A549 (cell line): Measurements from ENCODE around the gene SLC10A1. TPM values are rescaled to one million over a fixed set of nuclear protein-coding genes. Genes with fewer than 3 reads are reported as not detected.

Experiments
- ATAC-seq, 2 experiments: fragments of 200-7000 bp in 1 of 2; fragments of >200 bp in 1 of 2; cut with Nextera tagmentation in 1 of 2; cut with Tn5 transposase in 1 of 2; 3 replicates each; pipeline versions ENCODE4 v1.8.0 to v1.9.1; 2018 to 2020; ENCODE audit warnings: mild to moderate bottlenecking in 1 of 2, moderate library complexity in 1 of 2
- CTCF ChIA-PET: fragments of 300-600 bp; sonication (Branson Sonifier 250); formaldehyde crosslinking; extraction: SDS; loops from one replicate; lab custom pipeline; 2021; ENCODE audit warnings: antibody characterized with exemption, inconsistent platforms; lab: Yijun Ruan, JAX
- POLR2A ChIA-PET: fragments of 350-600 bp; formaldehyde crosslinking; extraction: SDS; loops from one replicate; lab custom pipeline; 2021; ENCODE audit warnings: antibody characterized with exemption, inconsistent platforms; lab: Yijun Ruan, JAX
- DNase-seq, 2 experiments: peaks; one replicate each; pipeline versions ENCODE4 v3.0.0 to v3.0.0-alpha.2; 2011 to 2016; ENCODE audit warnings: low read depth in 1 of 2, low spot score in 1 of 2
- FAIRE-seq: peaks from 2 replicates; lab custom pipeline; 2011; peaks lifted over from hg19 to GRCh38; lab: Jason Lieb, UNC
- H3K27ac ChIP-seq, 2 experiments: fragments of >200 bp; sonication (Bioruptor Twin); formaldehyde crosslinking; 3 replicates each; pipeline ENCODE4 v1.5.1; 2016 to 2017
- H3K4me1 ChIP-seq: fragments of >200 bp; sonication (Bioruptor Twin); formaldehyde crosslinking; 3 replicates; pipeline ENCODE4 v1.6.1; 2016
- H3K4me2 ChIP-seq: fragments of >200 bp; sonication (Bioruptor Twin); formaldehyde crosslinking; 3 replicates; pipeline ENCODE4 v1.6.1; 2016
- H3K4me3 ChIP-seq: fragments of >200 bp; sonication (Bioruptor Twin); formaldehyde crosslinking; 3 replicates; pipeline ENCODE4 v1.5.1; 2016
- H3K9me3 ChIP-seq: fragments of >200 bp; sonication (Bioruptor Twin); formaldehyde crosslinking; 3 replicates; pipeline ENCODE4 v1.6.1; 2016
- CBX2 ChIP-seq: fragments of 200-600 bp; sonication (generic); IDR thresholded peaks from 2 replicates; pipeline ENCODE4 v1.6.1; 2016; ENCODE audit warnings: low read depth, mild to moderate bottlenecking, borderline replicate concordance
- CEBPB ChIP-seq, 2 experiments: fragments of >200 bp in 1 of 2; sonication (Bioruptor Twin) in 1 of 2; formaldehyde crosslinking in 1 of 2; IDR thresholded peaks; 2 replicates each; pipeline ENCODE4 v1.6.1; 2012 to 2016
- EHMT2 ChIP-seq: fragments of 200-600 bp; sonication (generic); IDR thresholded peaks from 2 replicates; pipeline ENCODE4 v1.6.1; 2016; ENCODE audit warnings: antibody characterized with exemption, low read depth, mild to moderate bottlenecking, moderate library complexity
- EP300 ChIP-seq, 2 experiments: fragments of >200 bp; sonication (Bioruptor Twin); formaldehyde crosslinking; IDR thresholded peaks; 2 replicates in 1 of 2; 3 replicates in 1 of 2; pipeline ENCODE4 v1.6.1; 2016 to 2017
- ESRRA ChIP-seq: fragments of 150-350 bp; IDR thresholded peaks from 2 replicates; pipeline ENCODE4 v1.6.1; 2014; ENCODE audit warnings: mild to moderate bottlenecking, low read length, borderline replicate concordance
- FOSL2 ChIP-seq, 2 experiments: fragments of 450-650 bp in 1 of 2; fragments of >200 bp in 1 of 2; sonication (Bioruptor Twin) in 1 of 2; formaldehyde crosslinking; IDR thresholded peaks; 2 replicates each; pipeline versions ENCODE4 v1.5.0 to v1.6.1; 2016 to 2020; ENCODE audit warnings: mild to moderate bottlenecking in 1 of 2, moderate library complexity in 1 of 2
- GATA3 ChIP-seq: IDR thresholded peaks from 2 replicates; pipeline ENCODE4 v1.6.1; 2012; ENCODE audit warnings: borderline replicate concordance
- HMGXB4 ChIP-seq: fragments of 250-450 bp; sonication (Bioruptor Pico); IDR thresholded peaks from 2 replicates; pipeline ENCODE4 v1.5.0; 2021; ENCODE audit warnings: mild to moderate bottlenecking, moderate library complexity, borderline replicate concordance
- HOXB13 ChIP-seq: fragments of 250-450 bp; sonication (Bioruptor Pico); IDR thresholded peaks from 2 replicates; pipeline ENCODE4 v1.5.0; 2020; ENCODE audit warnings: low read depth, mild to moderate bottlenecking, moderate library complexity
- HOXB5 ChIP-seq: fragments of 250-450 bp; sonication (Bioruptor Pico); IDR thresholded peaks from 2 replicates; pipeline ENCODE4 v1.5.0; 2020; ENCODE audit warnings: mild to moderate bottlenecking, moderate library complexity
- JUNB ChIP-seq: fragments of >200 bp; sonication (Bioruptor Twin); formaldehyde crosslinking; IDR thresholded peaks from 2 replicates; pipeline ENCODE4 v1.6.1; 2016
- KDM1A ChIP-seq: fragments of 200-600 bp; sonication (generic); IDR thresholded peaks from 2 replicates; pipeline ENCODE4 v1.6.1; 2016; ENCODE audit warnings: low read depth, mild to moderate bottlenecking
- MAZ ChIP-seq: fragments of 150-350 bp; IDR thresholded peaks from 2 replicates; pipeline ENCODE4 v1.6.1; 2014; ENCODE audit warnings: antibody characterized with exemption, low read depth, low read length, borderline replicate concordance
- MYC ChIP-seq: IDR thresholded peaks from 2 replicates; pipeline ENCODE4 v1.6.1; 2012; ENCODE audit warnings: mild to moderate bottlenecking, inconsistent platforms, low read length, improper control_type of control experiment, borderline replicate concordance
- NFE2L2 ChIP-seq: fragments of 150-350 bp; conservative IDR thresholded peaks from 2 replicates; pipeline ENCODE4 v1.6.1; 2014; ENCODE audit warnings: low read length
- NPAS2 ChIP-seq: fragments of 250-450 bp; sonication (Bioruptor Pico); IDR thresholded peaks from 2 replicates; pipeline ENCODE4 v1.8.0; 2022; ENCODE audit warnings: mild to moderate bottlenecking, moderate library complexity, borderline replicate concordance
- PHF8 ChIP-seq: fragments of 200-600 bp; sonication (generic); IDR thresholded peaks from 2 replicates; pipeline ENCODE4 v1.6.1; 2016; ENCODE audit warnings: low read depth, mild to moderate bottlenecking, antibody characterized with exemption, moderate library complexity, borderline replicate concordance
- POLR2A ChIP-seq: IDR thresholded peaks from 2 replicates; pipeline ENCODE4 v1.6.1; 2012; ENCODE audit warnings: mild to moderate bottlenecking, low read length
- RAD21 ChIP-seq, 2 experiments: fragments of >200 bp in 1 of 2; sonication (Bioruptor Twin) in 1 of 2; formaldehyde crosslinking in 1 of 2; IDR thresholded peaks in 1 of 2; conservative IDR thresholded peaks in 1 of 2; 2 replicates in 1 of 2; 3 replicates in 1 of 2; pipeline ENCODE4 v1.6.1; 2012 to 2018; ENCODE audit warnings: inconsistent platforms in 1 of 2
- RARB ChIP-seq: fragments of 250-450 bp; sonication (Bioruptor Pico); IDR thresholded peaks from 2 replicates; pipeline ENCODE4 v1.8.0; 2021; ENCODE audit warnings: mild to moderate bottlenecking, moderate library complexity
- REST ChIP-seq: fragments of 200-600 bp; sonication (generic); IDR thresholded peaks from 2 replicates; pipeline ENCODE4 v1.6.1; 2016; ENCODE audit warnings: antibody characterized with exemption, mild to moderate bottlenecking, moderate library complexity
- RFX5 ChIP-seq: fragments of 450-650 bp; IDR thresholded peaks from 2 replicates; pipeline ENCODE4 v1.7.1; 2014; ENCODE audit warnings: antibody characterized with exemption, mild to moderate bottlenecking, moderate library complexity
- SMC3 ChIP-seq: fragments of >200 bp; sonication (Bioruptor Twin); formaldehyde crosslinking; IDR thresholded peaks from 3 replicates; pipeline ENCODE4 v1.6.1; 2018; ENCODE audit warnings: inconsistent platforms
- TFCP2L1 ChIP-seq: fragments of 250-450 bp; sonication (Bioruptor Pico); IDR thresholded peaks from 2 replicates; pipeline ENCODE4 v1.5.0; 2021; ENCODE audit warnings: mild to moderate bottlenecking
- TP53 ChIP-seq: fragments of 250-450 bp; sonication (Bioruptor Pico); IDR thresholded peaks from 2 replicates; pipeline ENCODE4 v1.5.0; 2021; ENCODE audit warnings: mild to moderate bottlenecking, moderate library complexity
- ZSCAN20 ChIP-seq: fragments of 250-450 bp; sonication (Bioruptor Pico); IDR thresholded peaks from 2 replicates; pipeline ENCODE4 v1.8.0; 2022; ENCODE audit warnings: mild to moderate bottlenecking, moderate library complexity
- WGBS: methylation state at CpG from one replicate; pipeline ENCODE4 v1.1.6; 2017; ENCODE audit errors: missing lambda C conversion rate; 5-methylcytosine and 5-hydroxymethylcytosine counted together
- polyA plus RNA-seq, 4 experiments: library from polyadenylated mRNA; depleted of rRNA in 3 of 4; stranded (reverse); fragments of >200 nt; fragmentation: RNase III in 1 of 4; extraction: RNeasy Plus Mini Kit Qiagen cat#74134 plus additional on column Dnase treatment in 1 of 4; gene quantifications; 2 replicates in 3 of 4; 3 replicates in 1 of 4; pipeline ENCODE4 v1.2.3, GENCODE V29; 2011 to 2017
- TF ChIP-seq, protein P1 (sequence below): IDR thresholded peaks from 2 replicates; pipeline ENCODE4 v1.6.1; 2012

Gene SLC10A1
- polyA plus RNA-seq, 2 of the 4 experiments (the other 2 are of a cell fraction) = not detected

DNA sequence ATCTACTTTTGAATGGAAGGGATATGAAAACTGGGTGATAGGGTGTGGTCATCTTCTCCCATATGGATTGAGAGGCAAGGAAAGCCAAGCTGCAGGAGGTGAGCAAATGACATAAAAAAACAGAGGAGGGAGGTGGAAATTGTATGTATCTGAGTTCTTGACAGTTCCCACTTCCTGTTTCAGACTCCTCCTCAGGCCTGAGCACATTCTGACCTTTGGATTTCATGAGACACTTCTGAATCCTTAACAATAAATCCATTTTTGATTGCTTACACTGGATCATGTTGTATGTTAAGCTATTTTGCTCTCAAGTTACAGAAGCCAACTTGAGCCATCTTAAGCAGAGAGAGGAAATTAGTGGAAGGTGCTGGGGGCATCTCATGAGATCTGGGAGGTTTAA is 41.7 kb downstream of the SLC10A1 start:
- H3K4me1 ChIP-seq = peaks cover 3% of the 10 kb centered on the region
- no peak for TF ChIP-seq POLR2A
- TF ChIP-seq JUNB = no peak
- TF ChIP-seq EHMT2 = no peak
- no peak for TF ChIP-seq ESRRA
- no peak for TF ChIP-seq KDM1A
- TF ChIP-seq PHF8 = no peak
- TF ChIP-seq TP53 (CRISPR knock-in tag) = no peak
- no peak for TF ChIP-seq ZSCAN20
- TF ChIP-seq, protein P1, sequence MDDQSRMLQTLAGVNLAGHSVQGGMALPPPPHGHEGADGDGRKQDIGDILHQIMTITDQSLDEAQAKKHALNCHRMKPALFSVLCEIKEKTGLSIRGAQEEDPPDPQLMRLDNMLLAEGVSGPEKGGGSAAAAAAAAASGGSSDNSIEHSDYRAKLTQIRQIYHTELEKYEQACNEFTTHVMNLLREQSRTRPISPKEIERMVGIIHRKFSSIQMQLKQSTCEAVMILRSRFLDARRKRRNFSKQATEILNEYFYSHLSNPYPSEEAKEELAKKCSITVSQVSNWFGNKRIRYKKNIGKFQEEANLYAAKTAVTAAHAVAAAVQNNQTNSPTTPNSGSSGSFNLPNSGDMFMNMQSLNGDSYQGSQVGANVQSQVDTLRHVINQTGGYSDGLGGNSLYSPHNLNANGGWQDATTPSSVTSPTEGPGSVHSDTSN = no peak
- TF ChIP-seq EP300 (IDR thresholded peaks at IDR 0.05) = no peak
- no peak for TF ChIP-seq CBX2
- no peak for TF ChIP-seq REST
- TF ChIP-seq GATA3 = no peak
- TF ChIP-seq NPAS2 = no peak
- FAIRE-seq (no peak), DNase-seq (no peak), ATAC-seq (no peak)
- H3K4me3 ChIP-seq = no peak overlapping the region
- H3K27ac ChIP-seq = no peak overlapping the region; a peak in 1 of 6 replicates
- ChIA-PET CTCF (no interaction called here), POLR2A (interaction anchor here (0.8 kb wide), 1 partner anchor 12 kb away, joined by 4 read pairs; the partner anchor contains the start of gene SRSF5)
- H3K9me3 ChIP-seq = no peaks in the 10 kb centered on the region
- H3K4me2 ChIP-seq = no peak overlapping the region

DNA sequence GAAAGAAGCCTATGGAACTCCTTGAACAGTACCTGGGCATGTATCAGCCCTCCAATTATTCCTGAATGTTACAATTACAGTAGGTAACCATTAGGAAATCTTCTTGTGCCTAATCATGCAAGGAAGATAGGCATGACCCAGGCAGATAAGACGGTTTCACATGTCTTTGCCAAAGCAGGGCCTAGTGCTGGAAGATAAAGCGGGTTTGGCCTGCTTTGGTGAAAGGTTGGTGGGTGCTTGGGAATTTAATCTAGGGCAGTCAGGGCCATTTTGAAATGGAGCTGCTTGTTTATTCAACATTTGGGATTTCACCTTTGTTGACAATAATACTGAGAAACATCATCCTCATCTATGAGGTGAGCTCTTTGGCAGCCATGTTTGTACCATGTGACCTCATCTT is 42.6 kb downstream of the SLC10A1 start:
- no peaks in the 10 kb centered on the region for H3K9me3 ChIP-seq
- peaks cover 11% of the 10 kb centered on the region for H3K4me1 ChIP-seq
- ChIA-PET POLR2A (interaction anchor here (1.0 kb wide), 1 partner anchor 12 kb away, joined by 3 read pairs; the partner anchor contains the start of gene SRSF5), CTCF (interaction anchor here (0.6 to 1.2 kb wide), 3 partner anchors 28 to 169 kb away, joined by 3 to 4 read pairs (median 4); no protein-coding TSS in a partner anchor)
- ATAC-seq (no peak), DNase-seq (no peak)
- no peak overlapping the region for H3K4me3 ChIP-seq
- TF ChIP-seq RFX5 (no peak), SMC3 (no peak), HOXB5 (CRISPR knock-in tag) (no peak), CEBPB (IDR thresholded peaks at IDR 0.05) (no peak)
- TF ChIP-seq, protein P1 = no peak
- TF ChIP-seq, all 56 proteins: peak for 0
- no peak overlapping the region for H3K27ac ChIP-seq
- FAIRE-seq = no peak
- H3K4me2 ChIP-seq = no peak overlapping the region
- whole genome bisulfite sequencing = 75% methylated on average over 2 of the region's 2 CpGs

- Histone ChIP-seq H3K4me2 (no peak overlapping the region), H3K9me3 (no peaks in the 10 kb centered on the region), H3K4me1 (peaks cover 12% of the 10 kb centered on the region), H3K4me3 (no peak overlapping the region), H3K27ac (no peak overlapping the region)
- ATAC-seq (no peak), DNase-seq (no peak), FAIRE-seq (no peak)
- ChIA-PET CTCF (interaction anchor here (0.6 to 1.2 kb wide), 2 partner anchors 9 to 169 kb away, joined by 3 read pairs; no protein-coding TSS in a partner anchor), POLR2A (interaction anchor here (1.0 kb wide), 1 partner anchor 13 kb away, joined by 3 read pairs; the partner anchor contains the start of gene SRSF5)
- 21% methylated on average over 1 of the region's 1 CpG for WGBS
- TF ChIP-seq KDM1A = no peak
- TF ChIP-seq RAD21 (conservative IDR thresholded peaks at IDR 0.05 in 1 of 2, IDR thresholded peaks at IDR 0.05 in 1 of 2) = no peak
- no peak for TF ChIP-seq HMGXB4 (CRISPR knock-in tag)
- no peak for TF ChIP-seq EHMT2
- no peak for TF ChIP-seq TP53 (CRISPR knock-in tag)
- no peak for TF ChIP-seq HOXB13 (CRISPR knock-in tag)
- no peak for TF ChIP-seq EP300 (IDR thresholded peaks at IDR 0.05)
- TF ChIP-seq RFX5 = no peak
- TF ChIP-seq SMC3 = no peak
- no peak for TF ChIP-seq NFE2L2
- no peak for TF ChIP-seq MYC
- no peak for TF ChIP-seq TFCP2L1 (CRISPR knock-in tag)
- TF ChIP-seq RARB (CRISPR knock-in tag) = no peak
- no peak for TF ChIP-seq MAZ
- no peak for TF ChIP-seq FOSL2 (IDR thresholded peaks at IDR 0.05)
- no peak for TF ChIP-seq FOSL2 (CRISPR knock-in tag; IDR thresholded peaks at IDR 0.05)
Measured at GRCh38 chr14:69753860-69754259, 43.2 kb downstream of the SLC10A1 start.
